Measurements from ENCODE around the gene NPHP4. TPM values are rescaled to one million over a fixed set of nuclear protein-coding genes. Genes with fewer than 3 reads are reported as not detected.
"Not testable (repeated sequence)": the region's sequence is repeated elsewhere in the genome, so short reads cannot be mapped to it uniquely, and the experiment has no call there.

The NPHP4 gene
- total RNA-seq, 1 donor from 2014 or later, result 4.5 TPM

DNA sequence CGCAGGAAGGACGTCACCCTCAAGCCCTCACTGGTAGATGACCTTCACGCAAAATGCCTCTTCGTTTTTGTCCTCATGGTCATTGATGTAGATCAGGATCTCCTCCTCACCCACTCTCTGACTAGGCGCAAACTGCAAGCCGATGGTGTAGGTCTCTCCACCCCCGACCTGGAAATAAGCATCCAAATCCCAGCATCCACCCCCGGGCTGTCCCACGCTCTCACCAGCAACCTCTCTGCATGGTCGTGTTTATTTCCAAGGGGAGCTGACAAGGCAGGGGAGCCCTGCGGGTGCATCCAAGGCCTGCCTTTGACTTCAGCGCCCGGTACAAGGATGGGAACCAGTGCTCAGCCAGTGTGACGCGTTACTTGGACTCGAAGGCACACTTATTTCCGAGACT is 129.0 kb downstream of the NPHP4 start:
- DNase-seq (ENCODE audit: low spot score), result no peak
- no peak for ATAC-seq

DNA sequence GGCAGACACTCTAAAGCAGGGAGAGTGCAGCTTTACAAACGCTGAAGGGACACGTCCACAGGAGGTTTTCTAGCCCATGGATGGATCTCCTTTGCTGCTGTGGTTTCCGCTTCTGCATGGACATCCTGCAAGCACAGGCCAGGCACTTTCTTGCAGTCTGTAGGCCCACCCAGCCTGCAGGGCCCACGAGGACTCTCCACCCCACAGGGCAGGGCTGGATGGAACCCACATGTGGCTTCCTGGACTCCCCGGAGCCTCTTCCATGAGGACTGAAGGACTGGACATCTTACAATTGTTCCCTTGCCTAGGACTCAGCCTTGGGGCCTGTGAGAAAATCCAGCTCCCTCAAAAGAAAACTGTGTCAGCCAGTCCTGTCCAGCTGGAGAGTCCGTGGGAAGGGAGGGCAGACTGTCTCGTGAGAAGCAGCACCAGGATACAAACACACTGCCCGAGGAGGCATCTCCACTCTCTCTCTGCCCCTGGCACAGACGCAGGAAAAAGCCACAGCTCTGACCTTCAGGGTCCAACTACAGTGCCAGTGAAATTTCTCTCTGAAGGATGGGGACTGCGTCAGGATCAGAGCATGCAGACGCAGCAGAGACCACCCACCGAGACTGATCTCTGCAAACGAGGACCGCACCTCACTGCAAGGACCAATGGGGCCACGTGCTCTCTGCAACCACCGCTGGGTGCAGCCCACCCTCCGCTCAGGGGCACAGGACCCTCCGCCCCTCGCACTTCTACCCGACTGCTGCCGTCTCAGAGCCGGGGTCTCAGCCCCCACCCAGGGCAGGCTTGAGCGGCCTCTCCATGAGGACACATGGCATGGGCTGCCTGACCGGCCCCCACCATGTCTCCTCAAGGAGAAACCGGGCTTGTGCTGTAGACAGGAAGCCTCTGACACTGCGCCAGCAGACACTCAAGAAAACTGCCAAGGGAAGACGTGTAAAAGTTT is 130.1 kb downstream of the NPHP4 start:
- DNase-seq (ENCODE audit: low spot score) (no peak), ATAC-seq (no peak)

DNA sequence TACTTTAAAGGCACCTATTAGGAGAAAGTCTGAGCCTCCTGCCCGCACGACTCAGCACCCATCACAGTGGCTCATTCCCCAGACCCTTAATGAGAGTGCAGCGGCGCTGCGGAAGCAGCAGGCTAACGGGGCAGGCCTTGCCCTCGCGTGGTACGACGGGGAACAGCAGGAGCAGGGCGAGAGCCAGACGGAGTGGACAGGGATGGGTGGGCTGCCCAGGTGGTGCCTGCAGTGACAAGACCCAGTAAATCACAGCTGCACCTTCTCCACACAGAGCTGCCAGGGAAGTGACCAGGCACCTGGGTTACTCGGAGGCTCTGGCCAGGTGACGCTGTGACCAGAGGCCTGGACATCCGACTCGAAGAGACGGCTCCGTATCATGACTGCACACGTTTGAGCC is 131.9 kb downstream of the NPHP4 start:
- ATAC-seq, result no peak
- no peak for DNase-seq (ENCODE audit: low spot score)

DNA sequence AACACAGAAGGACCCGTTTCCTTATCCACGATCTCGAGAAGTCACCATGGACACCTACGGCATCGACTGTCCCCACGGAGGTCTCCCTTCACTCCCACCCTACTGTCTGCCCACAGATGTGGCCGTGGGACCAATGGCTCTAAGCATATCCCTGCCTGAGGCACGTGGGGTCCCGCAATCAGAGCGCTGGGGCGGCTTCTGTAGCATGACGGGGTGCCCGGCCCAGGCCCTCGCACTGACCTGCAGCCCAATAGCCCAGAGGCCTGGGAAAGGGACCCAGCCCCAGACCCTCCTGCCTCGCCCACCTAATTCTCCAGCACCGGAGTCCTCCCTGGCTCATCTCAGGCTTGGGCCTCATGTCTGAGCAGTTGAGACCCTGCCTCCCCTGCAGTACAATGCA is 132.5 kb downstream of the NPHP4 start:
- DNase-seq (ENCODE audit: low spot score), result no peak
- no peak for ATAC-seq

DNA sequence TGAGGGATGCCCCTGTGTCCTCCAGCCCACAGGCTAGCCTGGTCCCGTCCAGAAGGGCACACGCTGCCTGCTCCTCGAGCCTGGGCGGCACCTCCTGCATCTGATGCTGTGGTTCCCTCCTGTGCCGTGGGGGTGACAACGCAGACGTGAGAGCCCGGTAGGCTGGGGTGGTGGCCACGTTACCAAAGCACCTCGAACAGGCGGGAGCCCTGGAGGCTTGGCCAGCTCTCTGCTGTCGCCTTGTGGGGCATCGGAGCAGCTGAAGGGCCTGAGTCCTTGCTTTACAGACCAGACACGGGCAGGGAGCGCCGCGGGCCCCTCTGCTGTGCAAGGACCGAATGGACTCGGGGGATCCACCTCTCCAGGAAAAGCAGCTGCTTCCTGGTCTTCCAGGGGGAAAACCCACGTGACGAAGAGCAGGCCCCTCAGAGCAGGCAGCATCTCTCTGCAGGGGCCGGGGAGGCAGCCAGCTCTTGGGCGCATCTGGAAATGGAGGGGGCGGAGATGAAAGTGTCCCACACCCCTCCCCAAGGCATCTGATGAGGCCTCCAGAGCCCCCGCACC is 133.3 kb downstream of the NPHP4 start:
- ATAC-seq (no peak), DNase-seq (ENCODE audit: low spot score) (no peak)

DNA sequence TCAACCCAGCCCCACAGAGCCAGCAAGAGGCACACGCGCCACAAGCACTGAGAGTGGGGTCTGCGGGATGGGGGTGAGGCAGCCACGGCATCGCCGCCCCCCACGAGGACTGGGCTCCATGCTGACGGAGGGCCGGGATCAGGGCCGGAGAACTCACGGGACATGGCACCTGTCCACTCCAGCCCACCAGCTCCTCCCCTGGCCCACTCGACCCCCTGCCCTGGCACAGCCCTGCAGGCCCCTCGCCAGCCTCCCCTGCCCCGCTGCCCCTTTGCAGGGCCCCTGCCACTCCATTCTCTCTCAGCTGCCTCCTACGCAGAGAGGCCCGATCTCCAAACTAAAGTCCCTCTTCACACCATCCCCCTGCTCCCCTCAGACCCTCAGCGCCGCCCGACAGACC is 134.0 kb downstream of the NPHP4 start:
- no peak for ATAC-seq
- DNase-seq (ENCODE audit: low spot score), result no peak

DNA sequence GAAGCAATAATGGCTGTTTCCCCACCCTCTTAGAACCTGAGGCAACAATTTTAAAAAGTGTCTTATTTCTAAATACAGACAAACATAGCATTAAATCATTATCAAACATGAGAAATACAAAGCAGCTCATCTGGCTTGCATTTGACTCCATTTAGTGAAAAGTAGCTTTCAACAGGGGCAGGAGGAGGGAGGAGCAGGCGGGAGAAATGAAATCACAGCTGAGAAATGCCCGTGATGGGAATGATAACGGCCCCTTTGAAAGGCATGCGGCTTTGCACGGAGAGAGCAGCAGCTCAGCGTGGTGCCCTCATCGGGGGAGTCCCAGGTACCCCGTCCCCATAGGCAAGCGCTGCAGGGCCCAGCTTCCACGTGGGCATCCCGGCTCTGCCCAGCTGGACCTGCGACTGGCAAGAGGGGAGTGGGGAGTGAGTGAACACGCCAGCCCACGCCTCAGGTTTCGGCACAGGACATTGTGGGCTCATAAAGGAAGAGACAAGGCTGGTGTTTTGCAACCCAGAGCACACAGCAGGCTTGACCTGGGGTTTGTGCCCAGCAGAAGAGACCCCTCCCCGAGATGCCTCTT is 134.6 kb downstream of the NPHP4 start:
- DNase-seq (ENCODE audit: low spot score), result no peak
- no peak for ATAC-seq

DNA sequence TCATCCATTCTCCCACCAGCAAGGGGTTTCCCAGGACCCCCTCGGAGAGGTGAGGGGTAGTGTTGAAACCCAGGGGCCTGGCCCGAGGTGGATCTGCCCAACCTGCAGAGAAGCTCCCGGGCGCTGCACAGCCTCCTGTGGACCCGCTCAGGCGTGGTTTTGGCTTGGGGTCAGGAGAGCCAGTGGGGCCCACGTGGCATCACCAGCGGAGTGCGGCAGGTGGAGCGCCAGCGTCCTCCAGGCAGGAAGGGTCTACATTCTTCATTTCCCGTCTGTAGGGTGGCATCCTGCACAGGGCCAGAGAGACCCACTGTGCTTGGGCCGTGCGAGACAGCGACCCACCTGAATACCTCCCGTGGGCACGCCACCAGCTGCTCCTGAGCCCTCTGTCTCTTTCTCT is 135.2 kb downstream of the NPHP4 start:
- DNase-seq (ENCODE audit: low spot score), result no peak

DNA sequence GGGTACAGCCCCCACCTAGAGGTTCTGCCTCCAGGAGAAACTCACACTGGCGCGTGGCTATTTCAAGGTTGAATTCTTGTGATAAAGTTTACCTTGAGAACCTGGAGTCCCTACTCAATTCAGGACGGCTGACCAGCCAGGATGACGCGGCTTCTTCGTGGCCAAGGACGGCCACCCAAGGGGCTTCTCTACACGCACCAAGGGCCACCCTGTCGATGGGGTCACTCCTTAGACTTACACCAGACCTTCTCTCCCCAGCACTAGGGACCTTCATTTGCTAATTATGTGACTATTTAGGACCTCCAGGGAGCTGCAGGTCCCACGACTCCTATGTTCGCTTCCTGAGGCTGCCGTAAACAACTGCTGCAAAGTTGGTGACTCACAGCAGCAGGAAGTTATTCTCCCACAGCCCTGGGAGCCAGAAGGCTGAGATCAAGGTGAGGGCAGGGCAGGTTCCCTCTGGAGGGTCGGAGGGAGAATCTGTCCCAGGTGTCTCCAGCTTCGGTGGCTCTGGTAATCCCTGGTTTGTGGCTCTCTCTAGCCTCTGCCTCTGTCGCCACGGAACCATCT is 135.9 kb downstream of the NPHP4 start:
- ATAC-seq, result no peak
- no peak for DNase-seq (ENCODE audit: low spot score)

More for the DNA sequence above, 135.2 kb downstream of the NPHP4 start:
- ATAC-seq, result no peak

DNA sequence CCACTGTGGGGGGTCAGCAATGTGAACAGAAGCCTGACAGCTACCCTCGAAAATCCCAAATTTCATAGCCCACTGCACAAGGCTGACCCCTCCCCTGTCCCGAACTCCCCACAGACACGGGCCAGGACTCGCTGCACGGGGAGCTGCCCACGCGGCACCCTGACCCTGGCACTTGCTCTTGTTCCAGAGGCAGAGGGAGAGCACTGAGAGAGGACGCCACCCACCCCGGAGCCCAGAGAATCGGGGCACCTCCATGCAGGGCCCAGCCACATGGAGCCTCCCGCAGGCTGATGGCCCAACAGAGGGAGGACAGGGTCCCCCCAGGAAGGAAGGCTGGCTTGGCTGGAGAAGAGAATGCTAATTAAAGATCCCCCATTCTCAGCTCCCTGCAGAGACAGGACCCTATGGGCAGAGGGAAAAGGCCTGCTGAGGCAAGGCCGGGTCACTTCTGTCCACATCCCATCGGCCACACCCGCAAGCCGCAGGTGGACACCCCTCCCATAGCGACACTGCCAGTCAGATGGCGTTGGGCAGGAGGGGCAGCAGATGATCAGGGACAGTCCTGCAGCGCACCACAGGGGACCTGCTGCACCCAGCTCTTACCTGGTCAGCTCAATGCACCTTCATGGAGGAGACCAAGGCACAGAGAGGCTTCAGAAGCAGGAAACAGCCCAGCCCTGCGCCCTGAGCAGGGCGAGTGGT is 136.9 kb downstream of the NPHP4 start:
- ATAC-seq, result no peak
- no peak for DNase-seq (ENCODE audit: low spot score)

DNA sequence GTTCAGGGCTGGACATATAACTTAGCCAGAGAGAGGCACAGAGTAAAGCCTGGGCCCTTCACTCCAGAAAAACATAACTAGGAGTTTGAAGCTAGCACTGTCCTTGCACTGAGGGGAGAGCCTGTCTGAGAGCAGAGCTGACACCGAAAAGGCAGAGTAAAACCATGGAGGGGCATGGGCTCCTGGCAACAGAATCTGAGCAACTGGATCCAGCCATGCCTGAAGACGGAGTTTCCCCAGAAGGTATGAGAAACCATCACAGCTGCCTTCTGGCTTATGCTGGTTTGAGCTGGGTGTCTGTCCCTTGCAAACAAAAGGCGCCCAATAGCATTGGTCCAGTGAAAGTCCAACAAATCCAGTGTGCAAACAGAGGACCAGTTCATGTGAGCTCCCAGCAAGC is 137.5 kb downstream of the NPHP4 start:
- ATAC-seq (no peak), DNase-seq (ENCODE audit: low spot score) (no peak)

DNA sequence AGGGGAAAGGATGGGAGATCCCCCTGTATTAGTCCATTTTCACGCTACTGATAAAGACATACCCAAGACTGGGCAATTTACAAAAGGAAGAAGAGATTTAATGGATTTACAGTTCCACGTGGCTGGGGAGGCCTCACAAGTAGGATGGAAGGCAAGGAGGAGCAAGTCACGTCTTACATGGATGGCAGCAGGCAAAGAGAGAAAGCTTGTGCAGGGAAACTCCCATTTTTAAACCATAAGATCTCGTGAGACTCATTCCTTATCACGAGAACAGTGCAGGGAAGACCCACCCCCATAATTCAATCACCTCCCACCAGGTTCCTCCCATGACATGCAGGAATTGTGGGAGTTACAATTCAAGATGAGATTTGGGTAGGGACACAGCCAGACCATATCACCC is 138.4 kb downstream of the NPHP4 start:
- DNase-seq (ENCODE audit: low spot score); ATAC-seq: not testable (repeated sequence)

DNA sequence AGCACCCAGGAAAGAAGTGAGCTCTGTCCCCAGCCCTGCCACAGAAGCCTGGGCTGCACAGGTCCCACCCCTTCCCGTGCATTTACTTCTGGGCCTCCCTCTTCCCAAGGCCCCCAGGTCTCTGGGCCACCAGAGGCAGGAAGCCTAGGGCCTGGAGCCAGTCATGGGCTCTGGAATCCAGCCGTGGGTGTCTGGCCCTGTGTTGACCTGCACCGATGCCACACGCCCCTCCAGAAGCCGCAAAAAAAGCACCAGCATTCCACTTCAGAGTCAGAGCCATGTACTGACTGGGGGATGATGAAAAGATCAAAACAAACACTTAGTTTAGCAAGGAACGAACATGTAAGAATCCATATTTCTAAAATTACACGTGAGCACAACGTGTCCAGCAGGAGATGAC is 141.7 kb downstream of the NPHP4 start:
- DNase-seq (ENCODE audit: low spot score) (no peak), ATAC-seq (no peak)

DNA sequence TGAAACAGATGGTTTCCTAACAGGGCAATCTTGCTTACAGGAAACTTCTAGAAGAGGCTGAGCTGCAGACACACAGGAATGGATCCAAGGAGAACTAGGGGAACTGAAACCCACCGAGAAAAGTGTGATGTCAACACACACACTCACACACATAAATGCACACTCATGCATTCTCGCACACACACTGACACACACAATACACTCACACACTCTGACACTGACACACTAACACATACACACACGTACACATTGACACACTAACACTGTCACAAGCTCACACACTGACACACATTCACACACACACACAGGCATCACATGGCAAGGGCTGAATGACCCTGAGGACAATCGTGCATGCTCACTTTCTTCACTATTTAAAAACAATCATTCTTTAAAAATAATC is 142.7 kb downstream of the NPHP4 start:
- no peak for ATAC-seq
- no peak for DNase-seq (ENCODE audit: low spot score)

DNA sequence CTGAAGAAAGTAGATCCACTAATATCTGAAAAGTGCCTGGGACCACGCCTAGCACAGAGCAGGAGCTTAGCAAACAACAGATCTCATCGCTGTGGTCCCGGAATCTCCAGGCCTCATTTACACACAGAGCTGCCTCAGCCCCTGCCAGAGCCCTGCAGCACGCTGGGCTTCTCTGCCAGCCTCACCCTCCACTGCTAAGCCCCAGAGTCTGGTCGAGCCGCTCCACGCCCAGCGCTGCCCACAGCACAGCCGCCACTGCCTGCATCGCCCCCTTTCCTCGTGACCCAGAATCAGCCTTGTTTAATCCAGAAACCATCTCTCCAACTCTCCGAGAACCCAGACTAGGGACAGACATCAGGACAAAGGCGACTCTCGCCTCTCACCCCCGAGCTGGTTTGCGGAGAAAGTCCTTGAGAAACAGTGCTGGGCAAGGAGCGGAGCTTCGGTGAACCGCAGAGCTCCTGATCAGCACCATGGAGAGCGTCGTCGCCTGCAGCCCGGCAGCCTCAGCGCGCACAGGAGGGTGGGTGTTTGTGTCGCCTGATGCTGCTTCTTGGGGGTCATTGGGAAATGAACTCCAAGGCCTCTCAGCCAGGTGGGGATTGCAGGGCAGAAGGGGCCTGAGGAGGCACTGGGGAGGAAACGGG is 145.1 kb downstream of the NPHP4 start:
- DNase-seq (ENCODE audit: low spot score) (no peak), ATAC-seq (peak; percentile 57)

DNA sequence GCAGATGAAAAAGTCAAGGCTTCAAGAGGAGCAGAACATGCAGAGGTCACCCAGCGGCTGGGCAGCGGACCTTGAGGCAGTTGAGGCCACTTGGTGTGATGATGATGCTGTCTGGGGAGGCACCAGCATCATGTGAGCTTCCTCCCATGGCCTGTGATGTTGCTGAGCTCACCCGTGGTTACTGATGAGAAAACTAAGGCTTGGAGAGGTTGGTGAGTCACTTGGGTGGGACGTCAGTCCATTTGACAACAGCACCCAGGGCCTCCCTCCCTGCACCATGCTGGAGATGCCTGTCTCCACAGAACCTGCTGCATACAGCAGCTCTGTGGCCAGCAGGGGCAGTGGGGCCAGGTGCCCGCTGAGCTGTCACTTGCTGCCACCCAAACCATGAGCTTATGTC is 146.8 kb downstream of the NPHP4 start:
- DNase-seq (ENCODE audit: low spot score) (no peak), ATAC-seq (no peak)

DNA sequence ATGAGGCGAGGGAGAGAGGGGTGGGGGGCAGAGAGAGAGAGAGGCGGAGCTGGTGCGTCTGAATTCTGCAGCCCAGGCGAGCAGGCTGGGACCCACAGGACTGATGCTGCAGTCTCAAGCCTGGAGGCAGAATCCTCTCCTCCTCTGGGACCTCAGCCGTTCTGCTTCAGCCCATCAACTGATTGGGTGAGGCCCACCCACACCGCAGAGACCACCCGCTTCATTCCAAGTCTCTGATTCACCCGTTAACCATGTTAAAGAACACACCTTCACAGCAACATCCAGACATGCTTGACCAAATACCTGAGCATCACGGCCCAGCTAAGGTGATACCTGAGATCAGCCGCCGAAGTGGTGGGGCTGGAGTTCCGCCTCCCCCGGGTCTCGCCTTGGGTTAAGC is 147.8 kb downstream of the NPHP4 start:
- DNase-seq (ENCODE audit: low spot score), result no peak
- ATAC-seq, result no peak

DNA sequence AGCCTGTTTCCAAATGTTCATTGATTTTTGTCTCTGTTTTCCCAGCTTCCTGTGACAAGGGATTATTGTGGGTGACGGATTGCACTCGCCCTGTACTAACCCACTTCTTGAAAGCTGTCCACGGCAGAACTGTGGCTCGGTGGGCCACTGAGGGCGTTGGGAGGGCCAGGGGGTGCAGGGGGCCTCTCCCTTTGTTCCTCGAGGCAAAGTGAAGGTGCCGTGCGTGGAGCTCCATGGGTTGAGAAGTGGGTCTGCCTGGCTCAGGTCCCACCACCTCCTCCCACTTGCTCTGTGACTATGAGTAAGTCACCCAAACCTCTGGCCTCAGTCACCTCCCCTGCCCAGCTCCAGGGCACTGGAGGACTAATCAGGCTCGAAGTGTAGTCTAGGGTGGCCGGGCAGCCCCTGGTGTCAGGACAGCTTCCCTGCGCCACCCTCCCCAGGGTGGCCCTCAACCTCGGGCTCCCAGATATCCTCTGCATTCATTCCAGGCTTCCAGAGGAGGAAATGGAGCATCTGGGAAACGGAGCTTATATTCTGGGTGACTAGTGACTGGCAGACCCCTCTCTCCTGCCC is 148.6 kb downstream of the NPHP4 start:
- no peak for DNase-seq (ENCODE audit: low spot score)
- no peak for ATAC-seq

DNA sequence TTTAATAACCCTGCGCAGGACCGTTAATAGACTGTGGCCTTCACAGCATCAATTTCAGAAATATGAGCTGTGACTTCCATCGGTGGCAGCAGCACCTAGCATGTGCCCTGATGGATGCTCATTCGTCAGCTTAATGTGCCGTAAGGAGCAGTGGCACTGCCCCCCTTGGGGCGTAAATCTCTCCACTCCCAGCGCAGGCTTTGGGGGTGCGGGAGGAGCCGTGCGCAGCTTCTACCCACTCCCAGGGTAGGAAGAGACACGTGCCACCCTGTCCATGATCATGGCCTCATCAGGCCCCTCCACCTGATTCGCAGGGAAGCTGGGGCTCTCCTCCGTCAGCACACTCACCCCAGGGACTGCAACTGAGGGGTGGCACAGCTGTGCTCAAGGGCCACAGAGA is 149.5 kb downstream of the NPHP4 start:
- no peak for ATAC-seq

DNA sequence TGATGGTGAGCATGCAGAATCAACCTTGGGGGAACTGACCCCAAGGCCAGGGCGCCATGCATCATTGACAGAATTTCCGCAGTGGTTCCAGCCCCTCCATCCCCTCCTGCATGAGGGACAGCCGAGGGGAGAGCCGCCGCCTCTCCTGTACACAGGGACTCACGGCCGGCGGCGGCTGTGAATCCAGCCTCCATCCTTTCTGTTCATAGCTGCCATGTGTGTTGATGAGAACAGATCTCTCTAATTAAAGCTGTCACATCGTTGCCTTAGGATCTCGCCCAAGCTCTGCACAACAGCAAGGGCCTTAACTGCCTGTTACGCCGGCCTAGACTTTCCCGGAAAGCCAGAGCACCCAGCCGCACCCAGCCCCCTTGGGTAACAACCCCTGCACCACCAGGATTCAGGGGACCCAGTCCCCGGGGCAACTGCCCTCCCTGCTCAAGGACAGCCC is 151.6 kb downstream of the NPHP4 start:
- ATAC-seq, result no peak
- DNase-seq (ENCODE audit: low spot score), result no peak

More for the DNA sequence above, 149.5 kb downstream of the NPHP4 start:
- DNase-seq (ENCODE audit: low spot score), result no peak
